Measurements from ENCODE around the gene CCDC172.

CCDC172 gene

DNA sequence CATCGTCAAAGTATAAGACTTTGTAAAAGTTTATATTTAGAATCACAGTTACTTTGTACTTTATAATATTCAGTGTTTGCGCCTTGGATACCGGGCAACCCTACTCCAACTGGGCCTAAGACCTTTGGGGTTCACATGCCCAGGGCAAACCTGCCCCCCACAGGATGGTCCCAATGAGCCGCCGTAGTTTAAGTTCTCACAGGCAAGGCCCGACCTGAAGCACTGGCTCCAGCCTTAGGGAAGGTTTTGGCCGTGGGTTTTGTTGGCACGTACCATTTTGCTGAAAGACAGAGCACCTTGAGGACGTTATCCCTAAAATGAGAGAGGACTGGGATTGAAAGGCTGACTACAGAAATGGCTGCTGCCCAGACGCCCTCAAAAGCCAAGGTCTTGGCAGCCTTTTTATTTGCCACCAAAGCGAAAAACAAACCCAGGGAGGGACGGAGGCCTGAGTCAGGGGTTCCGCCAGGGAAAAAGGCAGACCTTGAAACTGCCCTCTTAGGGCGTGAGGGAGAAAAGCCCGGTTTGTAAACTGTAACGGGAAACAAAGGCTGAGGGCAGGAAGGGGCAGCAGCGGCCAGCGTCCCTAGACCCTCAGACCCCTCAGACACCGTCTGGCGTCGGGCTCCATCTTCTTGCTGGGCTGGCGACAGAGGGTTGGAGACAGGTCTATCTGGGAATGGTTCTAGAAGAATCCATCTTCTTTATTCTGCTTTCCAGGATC lies at the start of gene CCDC172:
CCDC172 (plus strand) TSS at position 222 of the 724 bp plus-strand sequence. CDS start 564 bp downstream, outside the sequence.
- DNase-seq, result no peak

DNA sequence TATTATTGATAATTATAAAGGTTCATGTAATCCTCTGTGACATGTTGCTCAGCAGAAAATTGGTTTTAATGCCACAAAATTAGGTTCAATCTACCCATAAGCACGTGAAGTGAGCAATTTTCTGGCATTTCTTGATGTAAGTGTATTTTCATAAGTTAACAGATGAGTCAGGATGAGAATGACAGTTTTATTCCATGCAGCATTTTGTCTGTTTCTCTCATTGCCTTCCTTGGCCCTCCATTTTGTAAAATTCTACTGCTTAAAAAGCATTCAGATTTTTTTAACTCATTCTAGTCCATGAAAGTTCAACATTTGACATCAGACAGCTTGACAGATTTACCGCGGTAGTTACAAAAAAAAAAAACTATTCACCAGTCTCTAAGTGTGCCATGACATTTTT lies 47.3 kb upstream of the CCDC172 start:
- no peak for DNase-seq

GRCh38 chr10:116278846-116279245 lies 45.4 kb upstream of the CCDC172 start:
- DNase-seq, result no peak

- no peak for DNase-seq
Measured at GRCh38 chr10:116281775-116282174, 42.5 kb upstream of the CCDC172 start.

GRCh38 chr10:116286626-116287200 lies 37.5 kb upstream of the CCDC172 start:
- DNase-seq, result no peak

- DNase-seq, result peak; percentile 43
Measured at GRCh38 chr10:116287906-116288501, 36.2 kb upstream of the CCDC172 start.

- no peak for DNase-seq
Measured at GRCh38 chr10:116289652-116290051, 34.6 kb upstream of the CCDC172 start.

DNA sequence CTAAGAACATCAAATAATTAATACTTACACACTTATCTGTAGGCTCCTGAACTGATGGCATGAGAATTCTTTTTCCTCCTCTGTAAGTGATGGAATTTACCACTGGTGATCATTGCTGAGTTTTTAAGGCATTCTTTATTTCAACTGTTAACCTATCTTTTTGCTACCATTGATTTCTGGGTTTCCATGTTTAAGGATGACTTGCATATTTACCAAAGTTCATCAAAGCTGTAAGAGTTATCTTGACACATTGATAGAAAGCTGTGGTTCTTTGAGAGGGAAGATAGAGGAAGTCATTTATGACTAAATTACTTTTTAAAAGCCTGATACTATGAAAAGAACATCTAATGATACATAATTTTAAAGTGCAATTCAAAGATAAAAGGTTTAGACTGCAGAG lies 31.8 kb upstream of the CCDC172 start:
- no peak for DNase-seq

DNA sequence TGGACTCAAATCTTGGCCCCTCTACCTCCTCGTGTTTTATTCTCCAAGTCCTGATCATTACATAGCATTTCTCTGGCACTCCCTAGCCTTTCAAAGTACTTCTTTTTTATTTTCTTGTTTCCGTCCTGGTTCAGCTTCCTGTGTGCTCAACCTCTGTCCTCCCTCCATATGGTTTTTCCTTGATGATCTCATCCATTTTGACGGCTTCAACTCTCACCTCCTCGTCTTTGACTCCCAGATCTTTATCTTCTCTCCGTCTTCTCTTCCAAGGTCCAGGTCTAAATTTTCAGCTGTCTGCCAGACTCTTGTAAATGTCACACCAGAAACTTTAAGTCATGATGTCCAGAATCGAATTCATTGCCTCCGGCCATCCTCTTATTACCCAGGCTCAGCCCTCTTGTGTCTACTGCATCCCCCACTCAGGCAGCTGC lies 27.9 kb upstream of the CCDC172 start:
- DNase-seq, result no peak

- DNase-seq, result no peak
Measured at GRCh38 chr10:116298586-116298985, 25.7 kb upstream of the CCDC172 start.

DNA sequence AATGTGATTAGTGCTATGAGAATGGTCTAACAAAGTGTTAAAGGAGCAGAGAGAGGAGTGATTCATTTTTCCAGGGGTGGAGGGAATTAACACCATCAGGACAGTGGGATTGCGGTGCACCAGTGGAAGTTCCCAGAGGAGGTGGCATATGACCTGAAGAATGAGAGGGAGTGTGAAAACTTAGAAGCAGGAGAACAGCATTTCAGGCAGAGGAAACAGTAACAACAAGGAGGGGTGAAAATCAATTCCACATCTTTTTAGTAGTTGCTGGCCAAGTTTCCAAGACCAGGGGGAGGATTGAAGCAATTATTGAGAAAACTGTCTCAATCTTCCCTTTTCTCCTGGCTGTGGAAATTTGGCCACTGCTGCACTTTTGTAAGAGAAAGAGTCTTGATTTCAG lies 23.7 kb upstream of the CCDC172 start:
- no peak for DNase-seq

DNA sequence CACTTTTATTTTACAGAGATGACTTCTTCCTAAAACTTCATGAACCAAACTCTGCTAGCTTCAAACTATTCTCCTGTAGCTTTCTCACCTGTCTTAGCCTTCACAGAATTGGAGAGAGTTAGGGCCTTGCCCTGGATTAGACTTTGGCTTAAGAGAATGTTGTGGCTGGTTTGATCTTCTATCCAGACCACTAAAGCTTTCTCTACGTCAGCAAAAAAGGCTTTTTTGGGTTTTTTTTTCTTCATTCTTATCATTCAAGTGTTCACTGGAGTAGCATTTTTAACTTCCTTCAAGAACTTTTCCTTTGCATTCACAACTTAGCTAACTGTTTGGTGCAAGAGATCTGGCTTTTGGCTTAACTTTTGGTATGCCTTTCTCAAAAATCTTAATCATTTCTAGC lies 19.3 kb upstream of the CCDC172 start:
- DNase-seq, result no peak

GRCh38 chr10:116306847-116307246 lies 17.4 kb upstream of the CCDC172 start:
- DNase-seq, result no peak

- no peak for DNase-seq
Measured at GRCh38 chr10:116307455-116307854, 16.8 kb upstream of the CCDC172 start.

DNA sequence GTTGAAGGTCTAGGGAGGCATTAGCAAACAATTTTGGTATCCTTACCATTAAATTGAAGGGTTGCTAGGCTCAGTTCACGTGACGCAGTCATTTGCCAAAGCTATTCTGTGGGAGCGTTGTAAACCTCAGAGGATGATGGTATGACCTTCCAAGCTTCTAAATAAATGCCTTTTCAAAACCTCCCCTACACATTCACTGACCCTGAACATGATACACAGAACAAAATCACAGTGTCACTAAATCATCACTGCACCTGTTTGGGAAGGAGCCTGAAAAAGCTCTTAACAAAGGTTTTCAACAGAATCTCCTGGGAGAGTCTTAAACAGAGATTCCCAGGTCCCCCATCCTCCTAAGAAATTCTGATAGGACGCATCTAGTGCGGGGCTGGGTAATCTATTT lies 13.2 kb upstream of the CCDC172 start:
- no peak for DNase-seq

DNA sequence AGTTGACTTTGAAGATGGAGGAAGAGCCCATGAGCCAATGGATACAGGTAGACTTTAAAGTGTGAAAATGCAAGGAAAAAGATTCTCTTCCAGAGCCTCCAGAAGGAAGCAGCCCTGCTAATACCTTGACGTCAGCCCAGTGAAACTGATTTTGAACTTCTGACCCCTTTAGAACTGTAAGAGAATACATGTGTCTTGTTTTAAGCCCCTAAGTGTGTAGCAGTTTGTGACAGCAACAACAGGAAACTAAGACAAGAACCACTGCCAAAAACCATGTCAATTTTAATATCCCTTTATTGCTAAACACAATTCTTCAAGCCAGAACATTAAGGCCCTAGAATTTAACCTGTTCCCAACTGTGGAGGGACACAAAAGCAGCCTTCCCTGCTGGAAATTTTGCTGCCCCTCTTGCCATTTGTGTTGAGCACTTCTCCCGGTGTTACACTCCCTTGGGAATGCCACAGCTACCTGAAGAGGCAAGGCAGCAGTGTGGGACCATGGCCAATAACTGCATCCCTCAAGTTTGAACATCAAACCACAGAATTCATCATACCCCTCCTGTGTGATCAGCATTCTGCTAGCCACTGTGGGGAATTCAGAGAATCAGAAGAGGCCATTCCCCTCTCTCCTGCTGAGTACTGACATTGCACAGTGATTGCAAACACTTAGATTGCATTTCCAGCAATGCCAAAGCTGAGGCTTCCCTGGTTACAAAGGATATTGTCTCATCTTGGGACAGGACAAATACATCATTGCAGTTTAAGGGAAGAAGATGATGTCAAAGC lies 12.3 kb upstream of the CCDC172 start:
- no peak for DNase-seq

GRCh38 chr10:116312548-116312947 lies 11.7 kb upstream of the CCDC172 start:
- DNase-seq, result no peak

DNA sequence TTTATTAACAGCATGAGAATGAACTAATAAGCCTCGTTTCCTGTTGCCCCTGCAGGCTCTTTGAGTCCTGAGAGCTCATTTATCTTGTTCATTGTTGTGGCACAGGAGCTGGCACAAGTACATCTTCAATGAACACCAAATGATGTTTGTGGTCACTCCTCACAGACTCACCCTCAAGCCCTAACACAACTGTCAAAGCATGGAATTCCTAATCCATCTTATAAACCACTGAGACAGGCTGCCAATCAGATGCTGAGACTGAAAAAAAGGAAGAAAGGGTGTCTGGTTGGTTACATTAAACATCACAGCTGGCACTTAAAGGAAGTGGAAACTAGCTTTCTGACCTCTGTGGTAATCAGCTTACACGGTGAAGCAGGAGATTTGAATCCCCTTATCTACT lies 7.7 kb upstream of the CCDC172 start:
- peak; percentile 5 for DNase-seq

GRCh38 chr10:116324951-116325635 lies 845 bp downstream of the CCDC172 start:
- DNase-seq, result no peak

- DNase-seq, result no peak
Measured at GRCh38 chr10:116325987-116326386, 1.7 kb downstream of the CCDC172 start.

GRCh38 chr10:116329153-116329552 lies 4.9 kb downstream of the CCDC172 start:
- no peak for DNase-seq

- no peak for DNase-seq
Measured at GRCh38 chr10:116331815-116332214, 7.6 kb downstream of the CCDC172 start.

- DNase-seq, result no peak
Measured at GRCh38 chr10:116336866-116337265, 12.6 kb downstream of the CCDC172 start.

Data from suppressor macrophage treated with lipopolysaccharide for 4 hours (primary cell).